ENCODE results near the gene NME3. TPM values are rescaled to one million over a fixed set of nuclear protein-coding genes. Genes with fewer than 3 reads are reported as not detected.
A peak's percentile ranks its signal among the peaks of the same experiment; 100 is the strongest.

NME3 gene
- total and polyA plus RNA-seq, 3 donors from 2014 or later = 29.3 to 119 (median 100) TPM

GRCh38 chr16:1770328-1771187 lies 785 bp downstream of the NME3 start:
- Histone ChIP-seq H3K27me3 (no peaks in the 10 kb centered on the region), H3K4me1 (peaks cover 27% of the 10 kb centered on the region), H3K27ac (peak overlapping the region; percentile 72 to 87), H3K36me3 (ENCODE audit: low read depth, missing control alignments) (no peaks in the 10 kb centered on the region), H3K4me3 (peak overlapping the region; percentile 86), H3K9me3 (no peaks in the 10 kb centered on the region)
- peak; percentile 62 for DNase-seq
- TF ChIP-seq CTCF (IDR thresholded peaks at IDR 0.05) = no peak
- no peak for TF ChIP-seq POLR2A (IDR thresholded peaks at IDR 0.05)
- WGBS, 2 donors = 3% methylated on average over 27 to 58 of the region's 81 CpGs
- intact Hi-C loops (cut with DNase I; ENCODE audit: low total_unique reads) = no loop called here

GRCh38 chr16:1769402-1770300 lies 1.7 kb downstream of the NME3 start:
- Histone ChIP-seq H3K27me3 (no peaks in the 10 kb centered on the region), H3K4me1 (peaks cover 27% of the 10 kb centered on the region), H3K36me3 (ENCODE audit: low read depth, missing control alignments) (no peaks in the 10 kb centered on the region), H3K4me3 (peak overlapping the region in 1 of 2 donors; percentile 86), H3K9me3 (no peaks in the 10 kb centered on the region), H3K27ac (peak overlapping the region; percentile 72 to 87)
- DNase-seq = no peak
- intact Hi-C loops (cut with DNase I; ENCODE audit: low total_unique reads) = no loop called here
- WGBS, 2 donors = 26 to 74% methylated on average over 6 to 27 of the region's 27 CpGs
- TF ChIP-seq CTCF (IDR thresholded peaks at IDR 0.05) (no peak), POLR2A (IDR thresholded peaks at IDR 0.05) (no peak)

- no peak for TF ChIP-seq POLR2A (IDR thresholded peaks at IDR 0.05)
- no peak for TF ChIP-seq CTCF (IDR thresholded peaks at IDR 0.05)
- Histone ChIP-seq H3K4me3 (no peak overlapping the region), H3K36me3 (ENCODE audit: low read depth, missing control alignments) (no peaks in the 10 kb centered on the region), H3K27me3 (no peaks in the 10 kb centered on the region), H3K9me3 (no peaks in the 10 kb centered on the region), H3K4me1 (peaks cover 21% of the 10 kb centered on the region), H3K27ac (peak overlapping the region in 1 of 2 donors; percentile 87)
- intact Hi-C loops (cut with DNase I; ENCODE audit: low total_unique reads) = no loop called here
- DNase-seq = no peak
- 77 to 83% methylated on average over 11 to 21 of the region's 26 CpGs for WGBS, 2 donors
These were observed 2.5 kb downstream of the NME3 start for GRCh38 chr16:1768767-1769401.

GRCh38 chr16:1768061-1768766 lies 3.1 kb downstream of the NME3 start:
- no peak for DNase-seq
- Histone ChIP-seq H3K27ac (no peak overlapping the region), H3K27me3 (no peaks in the 10 kb centered on the region), H3K4me1 (peaks cover 19% of the 10 kb centered on the region), H3K9me3 (no peaks in the 10 kb centered on the region), H3K4me3 (no peak overlapping the region), H3K36me3 (ENCODE audit: low read depth, missing control alignments) (no peaks in the 10 kb centered on the region)
- 80 to 84% methylated on average over 18 to 37 of the region's 41 CpGs for WGBS, 2 donors
- TF ChIP-seq CTCF (IDR thresholded peaks at IDR 0.05) (no peak), POLR2A (IDR thresholded peaks at IDR 0.05) (no peak)
- intact Hi-C loops (cut with DNase I; ENCODE audit: low total_unique reads) = no loop called here

Measured in testis (tissue), 3 donors.